Stimulated activated CD8-positive, alpha-beta memory T cell treated with anti-CD3 and anti-CD28 coated beads, Interleukin-15, amount 100 ng/mL, for 1 hour (primary cell): ENCODE measurements around the gene AXIN2.
A peak's percentile ranks its signal among the peaks of the same experiment; 100 is the strongest.

ENCODE experiments used
- DNase-seq: peaks from one replicate; pipeline ENCODE4 v3.0.0-alpha.2; 2020; ENCODE audit warnings: low read depth

Gene AXIN2

GRCh38 chr17:65556014-65556909, 5.2 kb downstream of the AXIN2 start:
- DNase-seq = peak; percentile 91

- DNase-seq = no peak
Measured at GRCh38 chr17:65554553-65555223, 6.8 kb downstream of the AXIN2 start.

GRCh38 chr17:65553646-65554552, 7.5 kb downstream of the AXIN2 start:
- DNase-seq = no peak

- DNase-seq = no peak
Measured at GRCh38 chr17:65553009-65553645, 8.3 kb downstream of the AXIN2 start.

- no peak for DNase-seq
Measured at GRCh38 chr17:65552214-65552613, 9.2 kb downstream of the AXIN2 start.

- DNase-seq = no peak
Measured at GRCh38 chr17:65551267-65552040, 10.0 kb downstream of the AXIN2 start.

GRCh38 chr17:65550758-65551157, 10.7 kb downstream of the AXIN2 start:
- no peak for DNase-seq

GRCh38 chr17:65550075-65550662, 11.3 kb downstream of the AXIN2 start:
- DNase-seq = no peak

- no peak for DNase-seq
Measured at GRCh38 chr17:65548269-65548969, 13.0 kb downstream of the AXIN2 start.

GRCh38 chr17:65547253-65547670, 14.2 kb downstream of the AXIN2 start:
- DNase-seq = no peak

- no peak for DNase-seq
Measured at GRCh38 chr17:65546579-65546978, 14.9 kb downstream of the AXIN2 start.

- no peak for DNase-seq
Measured at GRCh38 chr17:65545705-65546523, 15.5 kb downstream of the AXIN2 start.

GRCh38 chr17:65544672-65545071, 16.8 kb downstream of the AXIN2 start:
- no peak for DNase-seq

- no peak for DNase-seq
Measured at GRCh38 chr17:65542610-65543009, 18.8 kb downstream of the AXIN2 start.

GRCh38 chr17:65542067-65542466, 19.4 kb downstream of the AXIN2 start:
- no peak for DNase-seq

- DNase-seq = no peak
Measured at GRCh38 chr17:65541453-65541852, 20.0 kb downstream of the AXIN2 start.

GRCh38 chr17:65539630-65540266, 21.7 kb downstream of the AXIN2 start:
- DNase-seq = no peak

- DNase-seq = no peak
Measured at GRCh38 chr17:65538675-65539529, 22.5 kb downstream of the AXIN2 start.
